HG02981 (cell line): ENCODE measurements around the gene IL1RAPL2.
"Not testable (repeated sequence)": the region's sequence is repeated elsewhere in the genome, so short reads cannot be mapped to it uniquely, and the experiment has no call there.

Source experiments
- ATAC-seq: cut with Tn5 transposase; IDR thresholded peaks from one replicate; pipeline ENCODE4 v1.9.1; 2021; ENCODE audit warnings: mild to moderate bottlenecking, moderate library complexity; ENCODE audit not compliant: unreplicated experiment

IL1RAPL2 gene

DNA sequence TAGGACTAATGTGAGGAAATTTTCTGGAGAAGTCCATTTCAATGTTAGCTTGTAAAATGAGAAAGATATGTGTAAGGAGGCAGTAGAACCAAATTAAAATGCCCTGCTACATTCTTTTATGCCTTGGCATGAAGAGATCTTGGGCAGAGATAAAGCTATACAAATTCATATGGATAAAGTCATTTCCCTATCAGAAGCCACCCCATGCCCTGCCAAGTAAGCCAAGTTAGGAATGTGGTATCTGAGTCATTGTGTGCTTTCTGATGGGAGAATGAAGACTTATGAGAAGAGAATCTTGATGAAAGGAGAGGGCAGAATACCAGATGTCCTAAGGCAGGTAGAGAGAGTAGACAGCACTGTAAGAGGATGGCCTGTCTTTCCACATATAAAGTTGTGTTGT is 570.8 kb downstream of the IL1RAPL2 start:
- no peak for ATAC-seq

DNA sequence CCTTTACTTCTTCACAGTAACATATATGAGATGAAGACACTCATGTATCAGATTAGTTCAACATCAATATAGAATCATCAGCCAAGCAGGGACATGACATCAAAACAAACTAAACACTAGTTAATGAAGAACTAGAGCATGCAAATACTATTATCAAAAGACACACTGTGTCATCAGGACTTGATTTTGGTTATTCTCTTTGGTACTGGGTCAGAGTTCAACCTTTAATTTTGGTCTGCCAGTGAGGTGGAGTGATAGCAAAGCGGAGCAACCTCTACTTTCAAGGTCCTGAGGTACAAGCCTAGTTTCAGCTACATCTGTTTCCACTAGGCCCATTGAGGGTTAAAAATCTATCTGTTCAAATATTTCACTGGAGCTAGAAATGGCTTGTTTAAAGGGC is 584.0 kb downstream of the IL1RAPL2 start:
- ATAC-seq = no peak

DNA sequence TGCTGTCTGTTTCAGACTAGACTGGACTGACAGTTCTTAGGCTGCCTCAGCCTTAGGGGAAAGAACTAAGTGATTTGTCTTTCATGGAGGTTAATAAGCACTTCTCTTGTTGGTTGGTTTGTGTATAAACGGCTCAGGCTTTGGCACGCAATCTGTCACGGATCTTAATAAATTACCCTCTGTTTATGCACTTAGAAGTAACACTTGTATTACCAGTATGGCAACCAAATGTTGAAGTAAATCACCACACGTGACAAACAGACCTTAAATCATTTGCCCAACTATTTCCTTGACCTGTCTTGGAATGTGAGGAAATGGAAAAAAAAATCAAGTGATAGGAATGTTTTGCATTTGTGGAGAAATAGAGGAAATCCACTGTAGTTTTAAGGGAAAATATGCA is 584.6 kb downstream of the IL1RAPL2 start:
- ATAC-seq = no peak

DNA sequence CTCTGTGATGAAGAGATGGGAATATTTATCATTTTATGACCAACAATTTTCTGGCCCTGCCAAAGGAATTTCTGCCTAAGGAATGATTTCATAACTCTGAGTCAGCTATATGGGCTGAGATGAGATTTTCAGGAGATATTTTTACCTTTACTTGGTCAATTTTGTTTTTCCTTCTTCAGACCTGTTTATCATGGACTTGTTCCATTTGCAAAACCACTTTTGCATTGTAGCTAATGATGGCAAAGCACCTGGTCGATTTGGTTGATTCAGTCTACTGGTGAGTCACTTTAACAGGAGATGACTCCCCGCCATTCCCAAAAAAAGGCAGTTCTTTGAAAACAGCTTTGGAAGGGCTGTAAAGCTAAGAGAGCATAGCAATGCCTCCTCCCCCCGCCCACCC is 601.2 kb downstream of the IL1RAPL2 start:
- ATAC-seq = no peak

DNA sequence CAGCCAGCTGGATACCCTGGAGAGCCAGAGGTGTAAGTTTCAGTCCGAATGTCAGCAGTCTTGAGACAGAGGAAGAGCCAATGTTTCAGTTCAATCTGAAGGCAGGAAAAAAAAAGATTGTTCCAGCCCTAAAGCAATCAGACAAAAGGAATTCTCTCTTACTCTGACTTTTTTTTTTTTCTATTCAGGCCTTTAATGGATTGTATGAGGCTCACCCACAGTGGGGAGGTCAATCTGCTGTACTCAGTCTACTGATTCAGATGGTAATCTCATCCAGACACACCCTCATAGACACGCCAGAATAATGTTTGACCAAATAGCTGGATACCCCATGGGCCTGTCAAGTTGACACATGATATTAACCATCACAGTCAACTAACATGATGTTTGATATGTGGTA is 602.6 kb downstream of the IL1RAPL2 start:
- ATAC-seq = no peak

DNA sequence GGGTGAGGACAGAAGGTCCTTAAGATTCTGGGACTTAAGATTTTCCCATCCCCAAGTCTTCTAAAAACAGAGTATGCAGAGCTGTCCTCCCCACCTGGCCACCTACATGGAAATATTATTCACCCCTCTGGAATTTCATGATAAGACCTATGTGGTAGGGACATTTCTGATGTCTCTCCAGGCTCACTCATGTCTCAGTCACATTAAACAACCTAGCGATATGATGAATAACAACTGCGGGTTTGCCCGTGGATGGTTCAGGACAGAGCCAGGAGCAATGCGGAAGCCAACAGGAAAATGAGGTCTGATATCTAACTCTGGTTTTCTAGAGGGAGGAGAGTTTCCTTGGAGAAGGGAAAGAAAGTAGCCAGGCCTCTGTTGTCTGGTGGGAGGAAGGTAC is 607.1 kb downstream of the IL1RAPL2 start:
- no peak for ATAC-seq

DNA sequence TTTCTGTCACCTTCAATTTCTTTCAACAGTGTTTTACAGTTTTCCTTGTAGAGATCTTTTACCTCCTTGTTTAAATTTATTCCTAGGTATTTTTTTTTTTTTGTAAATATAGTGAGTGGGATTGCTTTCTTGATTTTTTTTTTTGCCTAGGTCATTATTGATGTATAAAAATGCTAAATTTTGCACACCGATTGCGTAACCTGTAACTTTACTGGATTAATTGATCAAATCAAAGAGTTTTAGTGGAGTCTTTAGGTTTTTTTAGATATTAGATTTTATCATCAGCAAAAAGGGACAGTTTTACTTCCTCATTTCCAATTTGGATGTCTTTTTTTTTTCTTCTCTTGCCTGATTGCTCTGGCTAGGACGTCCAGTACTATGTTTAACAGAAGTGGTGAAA is 613.6 kb downstream of the IL1RAPL2 start:
- ATAC-seq = no peak

DNA sequence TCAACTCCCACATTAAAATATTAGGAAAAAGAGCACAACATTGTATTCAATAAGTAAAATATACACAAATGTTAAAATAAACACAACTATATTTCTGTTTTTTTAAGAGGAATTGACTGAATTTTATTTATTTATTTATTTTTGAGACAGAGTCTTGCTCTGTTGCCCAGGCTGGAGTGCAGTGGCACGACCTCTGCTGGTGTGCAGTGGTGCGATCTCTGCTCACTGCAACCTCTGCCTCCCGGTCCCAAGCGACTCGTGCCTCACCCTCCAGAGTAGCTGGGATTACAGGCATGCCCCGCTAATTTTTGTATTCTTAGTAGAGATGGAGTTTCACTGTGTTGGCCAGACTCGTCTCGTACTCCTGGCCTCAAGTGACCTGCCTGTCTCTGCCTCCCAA is 623.1 kb downstream of the IL1RAPL2 start:
- ATAC-seq = no peak

DNA sequence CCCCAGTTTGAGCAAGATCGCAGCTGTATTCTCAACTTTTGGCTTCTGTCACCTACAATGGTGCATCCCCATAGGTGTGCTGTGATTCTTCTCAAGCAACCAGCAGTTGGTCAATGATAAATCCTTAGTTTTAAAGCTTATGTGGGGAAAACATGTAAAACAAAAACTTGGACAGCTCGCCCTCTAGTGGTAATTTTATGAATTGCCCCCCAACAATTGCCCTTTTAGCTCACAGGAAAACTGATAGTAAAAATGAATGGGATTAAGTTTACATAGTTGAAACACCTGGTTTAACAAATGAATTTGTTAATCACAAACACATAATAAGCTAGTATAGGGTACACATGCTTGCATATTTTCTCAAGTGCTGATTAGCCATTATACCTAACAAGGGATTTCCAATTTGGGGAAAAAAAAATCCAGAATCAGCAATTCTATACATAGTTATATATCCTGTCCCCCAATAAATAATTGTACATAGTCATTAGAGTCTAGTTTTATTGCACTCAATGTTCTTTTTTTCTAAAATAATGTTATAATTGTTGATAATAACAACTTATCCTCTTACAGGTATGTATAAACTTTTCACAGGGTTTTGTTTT is 624.4 kb downstream of the IL1RAPL2 start:
- no peak for ATAC-seq

DNA sequence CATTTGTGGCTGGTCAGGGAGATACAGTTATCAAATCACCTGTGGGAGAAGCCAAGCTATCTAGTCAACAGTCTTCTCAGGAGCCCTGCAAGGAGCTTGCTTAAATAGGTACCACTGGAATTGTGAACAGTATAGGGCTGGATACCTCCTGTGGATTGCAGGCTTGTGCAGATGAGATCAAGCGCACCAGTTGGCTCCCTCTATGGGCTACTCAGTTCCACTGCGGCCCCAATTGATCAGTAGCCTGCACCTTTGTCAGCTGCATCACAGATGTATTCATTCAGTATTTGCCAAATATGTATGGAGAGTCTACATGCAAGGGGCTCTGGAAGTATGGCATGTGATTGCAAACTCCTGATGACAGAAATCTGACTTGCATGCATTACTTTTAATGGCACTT is 625.9 kb downstream of the IL1RAPL2 start:
- no peak for ATAC-seq

DNA sequence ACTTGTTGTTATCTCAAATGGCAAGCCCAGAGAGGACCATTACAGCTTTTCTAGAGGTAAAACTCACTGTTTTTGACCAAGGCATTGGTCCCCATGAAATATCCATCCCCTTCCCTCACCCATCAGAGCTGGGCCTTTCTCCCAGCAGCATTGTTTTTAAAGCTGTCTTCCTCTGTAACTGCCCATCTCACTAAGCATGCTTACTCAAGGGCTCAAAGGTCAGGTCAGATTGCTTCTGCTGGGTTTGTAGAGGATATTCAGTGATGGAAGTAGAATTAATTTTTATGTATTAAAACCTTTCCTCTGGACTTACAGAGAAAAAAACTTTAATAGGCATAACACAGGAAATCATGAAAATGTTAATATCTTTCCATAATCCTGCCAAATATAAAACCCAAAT is 643.4 kb downstream of the IL1RAPL2 start:
- no peak for ATAC-seq

DNA sequence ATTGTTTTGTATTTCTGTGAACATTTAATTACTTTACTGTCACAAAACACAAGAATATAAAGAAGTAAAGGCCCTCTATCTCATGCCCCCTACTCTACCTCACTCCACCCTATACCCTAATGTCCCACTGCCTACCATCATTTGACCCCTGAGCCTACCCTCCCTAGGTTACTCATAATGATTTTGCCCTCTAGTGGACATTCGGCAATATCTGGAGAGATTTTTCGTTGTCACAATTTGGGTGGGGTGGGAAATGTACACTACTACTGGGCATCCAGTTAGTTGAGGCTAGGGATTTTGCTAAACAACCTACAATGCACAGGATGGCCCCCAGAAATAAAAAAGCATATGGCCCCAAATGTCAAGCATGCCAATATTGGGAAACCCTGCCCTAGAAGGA is 644.3 kb downstream of the IL1RAPL2 start:
- no peak for ATAC-seq

DNA sequence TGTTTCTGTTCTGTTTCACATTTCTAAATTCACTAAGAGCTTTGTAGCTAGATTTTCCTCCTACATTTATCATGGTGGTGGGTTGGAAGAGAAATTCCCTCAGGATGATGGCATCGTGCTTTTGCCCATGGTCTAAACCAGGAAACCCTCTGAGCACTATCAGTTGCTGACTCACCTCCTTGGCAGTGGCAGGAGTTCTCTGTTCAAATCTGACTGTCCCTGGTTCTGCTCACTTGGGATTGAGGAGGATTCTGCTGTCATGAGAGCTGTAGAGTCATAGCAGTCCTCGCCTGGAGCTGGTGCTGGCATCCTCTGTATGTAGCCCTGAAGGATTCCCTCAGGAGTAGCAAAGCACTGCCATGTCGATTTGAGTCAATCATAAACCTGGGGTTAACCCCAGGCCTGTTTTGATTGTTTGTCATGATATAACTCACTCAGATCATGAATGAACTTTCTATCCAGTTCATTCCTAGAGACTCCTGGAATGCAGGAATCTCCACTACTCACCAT is 645.1 kb downstream of the IL1RAPL2 start:
- no peak for ATAC-seq

DNA sequence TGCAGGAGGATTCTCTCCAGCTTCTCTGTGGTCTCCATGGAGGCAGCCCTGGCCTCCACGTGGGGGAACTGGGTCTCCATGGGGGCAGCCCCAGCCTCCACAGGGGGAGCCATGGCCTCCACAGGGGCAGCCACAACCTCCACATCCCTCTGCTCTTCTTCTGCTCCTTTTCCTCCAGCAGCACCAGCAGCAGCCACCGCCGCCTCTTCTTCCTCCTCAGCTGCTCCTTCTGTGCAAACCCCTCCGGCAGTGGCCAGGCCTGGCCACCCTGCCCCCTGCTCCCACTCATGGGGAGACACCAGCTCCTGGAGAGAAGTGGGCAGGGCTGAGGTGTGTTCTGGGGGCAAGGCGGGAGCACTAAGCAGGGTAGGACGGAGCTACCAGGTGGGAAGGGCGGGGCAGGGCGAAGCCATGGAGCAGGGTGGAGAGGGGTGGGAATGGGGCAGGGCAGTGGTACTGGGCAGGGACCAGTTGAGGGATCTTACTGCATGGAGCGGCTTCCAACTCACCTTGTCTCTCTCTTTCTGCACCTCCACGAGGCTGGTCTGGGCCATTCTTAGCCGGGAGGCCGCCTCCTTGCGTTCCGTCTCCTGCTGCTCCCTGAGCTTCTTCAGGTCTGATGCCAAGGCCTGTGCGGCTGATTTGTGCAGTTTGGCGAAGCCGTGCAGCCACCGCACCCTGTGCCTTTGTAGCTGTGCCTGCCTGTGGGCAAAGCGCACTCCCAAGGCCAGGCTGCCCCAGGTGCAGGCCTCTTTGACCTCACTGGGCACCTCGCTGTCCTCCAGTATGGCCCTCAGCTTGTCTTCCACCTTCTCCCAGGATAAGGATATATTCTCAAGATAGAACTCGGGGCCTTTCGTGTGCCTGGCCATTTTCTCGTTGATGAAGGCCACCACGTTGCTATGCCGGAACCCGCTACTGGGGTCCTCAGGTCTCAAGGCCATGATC is 653.7 kb downstream of the IL1RAPL2 start:
- ATAC-seq = no peak

DNA sequence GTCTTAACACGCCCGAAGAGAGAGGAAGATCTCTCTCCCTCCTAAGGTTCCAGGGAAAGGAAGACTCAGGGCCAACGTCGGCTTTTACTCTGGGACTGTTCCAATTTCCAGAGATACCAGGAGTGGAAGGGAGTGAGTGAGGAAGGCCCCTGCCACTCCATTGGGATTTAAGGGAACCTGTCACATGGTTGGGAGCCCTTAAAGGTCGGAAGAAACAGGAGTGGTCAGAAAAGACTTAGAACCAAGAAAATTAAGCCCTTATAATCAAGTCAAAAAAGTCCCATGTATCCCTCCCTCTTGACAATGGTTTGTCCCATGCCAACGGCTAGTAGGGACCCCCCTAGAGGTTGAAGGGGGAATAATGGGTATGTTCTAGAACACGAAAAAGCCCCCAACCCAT is 654.6 kb downstream of the IL1RAPL2 start, which contains the start of gene TEX13A:
Gene TEX13A (minus strand): TSS at position 59 of the 400 bp plus-strand sequence. CDS start 297 bp downstream, outside the sequence.
- no peak for ATAC-seq

DNA sequence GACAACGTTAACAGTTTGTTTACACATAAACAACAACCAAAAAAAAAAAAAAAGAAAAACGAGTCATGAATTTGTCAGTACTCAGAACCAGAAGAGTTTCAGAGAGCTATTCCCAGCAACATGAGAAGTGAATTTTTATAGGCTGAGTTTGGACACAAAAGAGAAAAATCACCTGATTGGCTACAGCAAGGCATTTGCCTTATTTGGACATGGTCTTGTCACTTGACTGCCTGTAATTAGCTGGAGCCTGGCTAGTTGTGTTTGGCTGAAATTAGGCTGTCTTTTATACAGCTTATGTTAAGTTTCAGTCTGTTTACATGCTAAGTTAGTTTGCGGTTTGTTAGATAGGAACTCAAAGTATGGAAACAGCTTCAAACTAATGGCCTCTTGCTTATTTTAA is 655.4 kb downstream of the IL1RAPL2 start:
- ATAC-seq = no peak

DNA sequence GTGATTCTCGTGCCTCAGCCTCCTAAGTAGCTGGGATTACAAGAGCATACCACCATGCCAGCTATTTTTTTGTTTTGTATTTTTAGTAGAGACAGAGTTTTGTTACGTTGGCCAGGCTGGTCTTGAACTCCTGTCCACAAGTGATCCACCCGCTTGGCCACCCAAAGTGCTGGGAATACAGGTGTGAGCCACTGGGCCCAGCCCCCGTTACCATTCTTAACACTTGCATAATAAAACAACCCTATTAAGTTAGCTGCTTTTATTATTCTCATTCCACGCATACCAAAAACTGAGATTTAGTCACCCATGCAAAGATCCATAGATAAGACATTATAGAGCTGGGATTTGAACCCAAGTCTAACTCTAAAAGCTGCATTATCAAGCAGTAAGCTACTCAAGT is 660.5 kb downstream of the IL1RAPL2 start:
- ATAC-seq = no peak

DNA sequence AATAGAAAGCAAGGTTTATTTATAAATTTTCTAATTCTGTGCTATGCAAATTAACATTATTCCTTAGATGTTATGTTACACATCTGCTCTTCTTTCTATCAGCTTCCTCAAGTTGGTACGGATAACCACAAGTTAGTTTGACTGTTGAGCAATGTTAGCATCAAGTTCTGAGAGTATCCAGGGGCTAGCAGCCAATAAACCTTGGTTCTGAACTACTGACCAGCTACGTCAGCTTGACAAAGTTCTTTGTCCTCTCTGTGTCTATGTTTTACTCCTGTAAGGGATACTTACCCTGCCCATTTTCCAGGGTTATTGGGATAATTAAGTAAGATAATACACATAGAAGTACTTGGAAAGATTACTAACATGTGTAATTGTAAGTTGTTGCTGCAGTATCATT is 662.6 kb downstream of the IL1RAPL2 start:
- no peak for ATAC-seq

DNA sequence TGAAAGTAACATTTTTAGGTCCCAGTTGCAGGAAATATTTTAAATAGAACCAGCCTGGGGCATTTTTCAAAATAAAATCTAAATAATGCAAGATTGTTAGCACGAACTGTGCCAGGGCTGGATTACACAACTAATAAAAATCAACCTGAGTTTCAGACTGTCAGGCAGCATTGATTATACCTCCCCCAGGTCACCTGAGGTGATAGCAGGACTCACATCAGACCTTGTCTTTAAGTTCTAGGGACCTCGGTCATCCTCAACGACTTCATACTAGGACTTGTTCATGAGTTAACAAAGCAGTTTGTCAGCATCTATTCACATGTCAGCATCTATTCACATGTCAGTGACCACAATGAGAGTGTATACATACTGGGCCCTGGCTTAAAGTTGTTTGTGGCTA is 663.1 kb downstream of the IL1RAPL2 start:
- ATAC-seq = no peak

DNA sequence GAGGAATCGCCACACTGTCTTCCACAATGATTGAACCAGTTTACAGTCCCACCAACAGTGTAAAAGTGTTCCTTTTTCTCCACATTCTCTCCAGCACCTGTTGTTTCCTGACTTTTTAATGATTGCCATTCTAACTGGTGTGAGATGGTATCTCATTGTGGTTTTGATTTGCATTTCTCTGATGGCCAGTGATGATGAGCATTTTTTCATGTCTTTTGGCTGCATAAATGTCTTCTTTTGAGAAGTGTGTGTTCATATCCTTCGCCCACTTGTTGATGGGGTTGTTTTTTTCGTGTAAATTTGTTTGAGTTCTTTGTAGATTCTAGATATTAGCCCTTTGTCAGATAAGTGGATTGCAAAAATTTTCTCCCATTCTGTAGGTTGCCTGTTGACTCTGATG is 671.4 kb downstream of the IL1RAPL2 start:
- not testable (repeated sequence) for ATAC-seq

DNA sequence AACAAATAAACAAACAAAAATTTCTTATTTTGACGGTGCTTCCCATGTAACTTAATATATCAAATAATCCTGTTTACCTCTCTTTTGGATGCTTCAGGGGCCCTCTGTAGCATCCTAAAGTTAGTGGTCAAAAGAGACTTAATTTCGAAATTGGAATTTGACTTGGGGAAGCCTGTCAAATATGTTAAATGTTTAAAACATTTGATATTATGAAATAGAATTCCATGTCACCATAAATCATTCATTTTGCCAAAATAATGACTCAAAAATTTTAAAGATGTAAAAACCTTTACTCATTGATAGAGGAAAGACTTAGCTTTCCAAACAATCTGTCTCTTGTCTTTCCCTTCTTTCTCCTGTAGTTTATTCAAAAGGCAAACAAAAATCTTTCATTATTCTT is 675.1 kb downstream of the IL1RAPL2 start:
- no peak for ATAC-seq
